ENCODE measurements around the gene TIMP1.
A peak's percentile ranks its signal among the peaks of the same experiment; 100 is the strongest.

The TIMP1 gene

DNA sequence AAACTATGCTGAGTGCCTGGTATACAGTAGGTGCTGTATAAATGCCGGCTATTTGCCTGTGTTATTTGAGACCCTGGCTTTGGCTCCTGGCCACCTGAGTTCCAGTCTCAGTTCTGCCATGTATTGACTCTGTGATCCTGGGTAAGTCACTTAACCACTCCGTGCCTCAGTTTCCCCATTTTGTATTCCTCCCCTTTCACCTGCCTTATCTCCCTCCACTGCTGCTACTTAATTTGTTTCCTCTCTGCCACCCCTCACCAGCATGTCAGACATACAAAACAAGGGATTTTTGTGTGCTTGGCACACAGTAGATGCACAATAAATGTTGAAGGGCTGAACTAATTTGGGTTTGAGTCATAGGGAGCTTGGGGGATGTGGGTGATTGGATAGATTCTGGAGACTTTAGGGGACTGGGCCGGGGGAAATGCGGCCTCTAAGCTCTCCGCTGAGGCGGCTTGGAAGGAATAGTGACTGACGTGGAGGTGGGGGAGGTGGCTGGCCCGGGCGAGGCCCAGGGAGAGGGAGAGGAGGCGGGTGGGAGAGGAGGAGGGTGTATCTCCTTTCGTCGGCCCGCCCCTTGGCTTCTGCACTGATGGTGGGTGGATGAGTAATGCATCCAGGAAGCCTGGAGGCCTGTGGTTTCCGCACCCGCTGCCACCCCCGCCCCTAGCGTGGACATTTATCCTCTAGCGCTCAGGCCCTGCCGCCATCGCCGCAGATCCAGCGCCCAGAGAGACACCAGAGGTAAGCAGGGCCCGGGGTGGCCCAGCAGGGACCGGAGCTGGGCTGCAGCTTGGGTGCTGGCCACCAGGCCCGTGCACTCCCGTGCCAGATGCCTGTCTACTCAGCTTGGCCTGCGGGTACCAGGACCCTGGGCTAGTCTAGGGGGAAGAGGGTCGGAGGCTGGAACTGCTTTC, at the start of gene TIMP1:
TIMP1 (plus strand) TSS at position 706 of the 917 bp plus-strand sequence. CDS start 980 bp downstream, outside the sequence.
- peak; percentile 86 for DNase-seq

- no peak for DNase-seq
Measured at GRCh38 chrX:47539860-47540259, 42.4 kb upstream of the TIMP1 start.

GRCh38 chrX:47540754-47541538, 41.3 kb upstream of the TIMP1 start:
- no peak for DNase-seq

- no peak for DNase-seq
Measured at GRCh38 chrX:47543496-47543895, 38.7 kb upstream of the TIMP1 start.

- peak; percentile 90 for DNase-seq
Measured at GRCh38 chrX:47556045-47556623, 26.1 kb upstream of the TIMP1 start.

DNA sequence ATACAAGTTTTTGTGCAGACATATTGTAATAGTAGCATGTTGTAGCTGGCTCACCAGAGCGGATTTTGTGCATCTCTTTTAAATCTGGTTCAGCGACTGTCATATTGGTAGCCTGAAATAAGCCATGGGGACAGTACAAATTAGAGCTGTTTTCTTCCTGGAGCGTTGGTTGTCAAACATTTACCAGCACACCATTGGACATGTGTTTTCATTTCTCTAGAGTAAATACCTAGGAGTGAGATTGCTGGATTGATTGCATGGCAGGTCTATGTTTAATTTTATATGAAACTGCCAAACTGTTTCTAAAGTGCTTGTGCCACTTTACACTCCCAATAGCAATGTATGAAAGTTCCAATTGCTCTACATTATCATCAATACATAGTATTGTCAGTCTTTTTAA, 23.8 kb upstream of the TIMP1 start:
- DNase-seq = no peak

DNA sequence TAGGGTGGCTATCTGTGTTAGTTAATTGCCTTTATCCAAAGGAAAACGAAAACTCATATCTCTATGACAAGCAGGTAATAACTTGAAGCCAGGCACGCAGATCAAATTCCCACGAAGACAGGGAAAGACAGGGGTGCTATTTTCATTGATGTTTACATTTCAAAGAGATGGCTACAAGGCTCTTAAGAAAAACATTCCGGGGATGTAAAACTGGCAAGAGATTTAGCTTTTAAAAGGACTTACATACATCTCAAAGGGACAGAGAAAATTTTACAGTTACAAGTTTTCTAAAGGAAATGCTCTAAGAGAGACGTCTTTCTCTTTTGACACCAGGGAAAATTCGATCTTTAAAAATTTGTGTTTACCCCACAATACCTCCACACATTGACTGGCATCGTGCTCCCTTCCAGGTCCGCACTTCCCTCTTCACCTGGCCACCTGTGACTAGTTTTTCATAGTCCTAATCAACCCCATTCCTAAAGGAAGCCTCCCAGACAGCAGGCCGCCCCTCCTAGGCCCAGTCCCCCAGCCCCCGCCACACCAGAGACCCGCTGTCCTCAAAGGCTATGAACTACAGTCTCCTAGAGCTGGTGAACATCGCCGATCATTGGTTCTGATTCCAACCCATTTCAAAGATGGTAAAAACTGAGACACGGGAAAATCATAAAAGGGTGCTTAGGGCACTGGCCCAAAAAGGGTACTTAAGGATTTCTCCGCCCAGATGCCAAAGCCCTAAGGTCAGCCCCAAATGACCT, 21.9 kb upstream of the TIMP1 start:
- no peak for DNase-seq

DNA sequence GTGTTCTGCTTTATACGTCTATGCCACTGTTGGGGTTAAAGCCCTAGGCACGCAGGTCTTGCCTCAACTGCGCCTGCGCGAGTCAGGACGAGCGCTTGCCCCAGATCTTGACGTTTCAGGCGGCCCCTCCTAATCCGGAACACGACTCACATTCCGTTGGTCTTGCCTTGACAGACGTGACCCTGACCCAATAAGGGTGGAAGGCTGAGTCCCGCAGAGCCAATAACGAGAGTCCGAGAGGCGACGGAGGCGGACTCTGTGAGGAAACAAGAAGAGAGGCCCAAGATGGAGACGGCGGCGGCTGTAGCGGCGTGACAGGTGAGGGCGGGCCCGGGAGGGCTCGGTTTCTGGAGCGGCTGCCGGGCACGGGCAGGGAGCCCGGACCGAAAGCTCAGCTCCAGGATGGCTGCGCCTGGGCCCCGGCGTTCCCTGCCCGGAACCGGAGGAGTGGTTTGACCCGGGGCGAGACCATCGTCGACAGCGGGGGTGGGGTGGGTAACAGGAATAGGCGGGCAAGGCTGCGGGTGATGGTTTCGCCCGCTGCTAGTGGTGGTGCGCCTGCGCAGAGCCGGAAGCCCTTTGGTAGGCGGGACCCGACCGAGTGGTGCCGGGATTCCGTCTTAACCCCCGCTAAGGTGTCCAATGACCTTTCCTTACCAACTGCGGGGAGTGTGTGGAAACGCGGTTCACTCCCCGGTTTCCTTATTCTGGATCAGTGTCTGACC, 21.1 kb upstream of the TIMP1 start, which contains the start of gene ARAF:
ARAF (plus strand) TSS at position 272 of the 725 bp plus-strand sequence. CDS start 1,763 bp downstream, outside the sequence.
- peak; percentile 99 for DNase-seq

DNA sequence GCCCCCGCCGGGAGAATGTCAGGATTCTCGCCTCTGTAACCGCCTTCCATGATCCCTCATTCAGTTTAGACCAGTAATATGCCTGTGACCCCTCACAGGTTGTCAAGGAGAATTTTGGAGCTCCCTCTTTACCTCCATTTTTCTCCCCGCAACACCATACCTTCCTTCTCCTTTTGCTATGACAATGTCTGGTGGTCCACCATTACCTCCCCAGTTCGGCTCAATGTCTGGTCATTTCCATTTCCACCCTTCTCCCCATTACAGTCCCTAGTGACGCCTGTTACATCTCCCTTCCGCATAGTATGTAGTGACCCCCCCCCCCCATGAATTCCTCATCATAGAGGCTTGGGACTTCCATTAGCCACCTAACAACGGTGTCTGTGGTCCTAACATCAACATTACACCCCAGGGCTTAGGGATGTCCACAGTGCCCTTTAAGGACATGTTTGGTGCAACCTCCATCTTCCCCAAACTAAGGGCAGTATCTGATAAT, 20.5 kb upstream of the TIMP1 start:
- no peak for DNase-seq

- peak; percentile 26 for DNase-seq
Measured at GRCh38 chrX:47562615-47563243, 19.5 kb upstream of the TIMP1 start.

DNA sequence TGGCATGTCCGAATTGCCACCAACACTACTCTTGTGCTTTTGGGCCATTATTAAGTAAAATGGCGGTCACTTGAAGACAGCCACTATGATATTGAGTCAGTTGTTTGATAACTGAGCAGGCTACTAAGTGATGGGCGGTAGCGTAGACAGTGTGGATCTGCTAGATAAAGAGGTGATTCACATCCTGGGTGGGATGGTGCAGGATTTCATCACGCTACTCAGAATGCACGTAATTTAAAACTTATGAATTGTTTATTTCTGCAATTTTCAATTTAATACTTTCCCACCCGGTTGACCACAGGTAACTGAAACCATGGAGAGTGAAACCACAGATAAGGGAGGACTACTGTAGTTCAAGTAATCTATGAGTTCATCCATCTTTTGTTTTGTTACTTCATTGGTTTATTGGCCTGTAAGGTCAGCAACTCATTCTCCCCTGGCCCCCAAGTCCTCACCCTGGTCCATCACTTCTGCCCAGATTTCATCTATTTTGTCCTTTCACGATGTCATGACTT, 18.4 kb upstream of the TIMP1 start:
- peak; percentile 11 for DNase-seq

DNA sequence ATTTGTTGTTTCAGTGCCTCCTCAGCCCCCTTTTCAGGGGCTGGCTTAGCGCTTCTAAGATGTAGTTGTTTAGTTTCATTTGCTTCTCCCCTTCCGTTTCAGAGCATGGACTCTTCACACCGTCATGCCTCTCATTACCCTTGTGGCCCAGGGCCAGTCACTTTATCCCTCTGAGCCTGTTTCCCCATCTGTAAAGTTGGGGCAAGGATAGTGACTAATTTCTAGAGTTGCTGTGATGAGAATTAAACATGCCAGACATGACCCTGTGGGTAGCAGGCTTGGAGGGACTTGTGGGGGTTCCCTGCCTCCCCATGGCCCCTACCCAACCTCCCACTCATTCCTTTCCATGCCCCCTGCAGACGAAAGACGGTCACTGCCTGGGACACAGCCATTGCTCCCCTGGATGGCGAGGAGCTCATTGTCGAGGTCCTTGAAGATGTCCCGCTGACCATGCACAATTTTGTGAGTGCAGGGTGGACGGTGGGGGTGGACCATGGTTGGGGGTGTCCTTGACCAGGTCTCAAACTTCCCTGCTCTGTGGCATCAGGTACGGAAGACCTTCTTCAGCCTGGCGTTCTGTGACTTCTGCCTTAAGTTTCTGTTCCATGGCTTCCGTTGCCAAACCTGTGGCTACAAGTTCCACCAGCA, 17.7 kb upstream of the TIMP1 start:
- no peak for DNase-seq

DNA sequence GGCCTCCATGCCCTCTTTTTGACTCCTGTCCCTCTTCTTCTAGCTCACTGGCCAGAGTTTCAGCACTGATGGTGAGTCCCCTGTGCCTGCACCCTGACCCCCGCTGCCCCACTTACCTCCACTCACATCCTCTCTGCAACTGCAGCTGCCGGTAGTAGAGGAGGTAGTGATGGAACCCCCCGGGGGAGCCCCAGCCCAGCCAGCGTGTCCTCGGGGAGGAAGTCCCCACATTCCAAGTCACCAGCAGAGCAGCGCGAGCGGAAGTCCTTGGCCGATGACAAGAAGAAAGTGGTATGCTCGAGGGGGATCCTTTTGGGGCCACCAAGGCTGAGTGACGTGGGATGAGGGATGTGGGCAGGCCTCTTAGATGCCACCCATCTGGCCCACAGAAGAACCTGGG, 15.4 kb upstream of the TIMP1 start:
- DNase-seq = no peak

DNA sequence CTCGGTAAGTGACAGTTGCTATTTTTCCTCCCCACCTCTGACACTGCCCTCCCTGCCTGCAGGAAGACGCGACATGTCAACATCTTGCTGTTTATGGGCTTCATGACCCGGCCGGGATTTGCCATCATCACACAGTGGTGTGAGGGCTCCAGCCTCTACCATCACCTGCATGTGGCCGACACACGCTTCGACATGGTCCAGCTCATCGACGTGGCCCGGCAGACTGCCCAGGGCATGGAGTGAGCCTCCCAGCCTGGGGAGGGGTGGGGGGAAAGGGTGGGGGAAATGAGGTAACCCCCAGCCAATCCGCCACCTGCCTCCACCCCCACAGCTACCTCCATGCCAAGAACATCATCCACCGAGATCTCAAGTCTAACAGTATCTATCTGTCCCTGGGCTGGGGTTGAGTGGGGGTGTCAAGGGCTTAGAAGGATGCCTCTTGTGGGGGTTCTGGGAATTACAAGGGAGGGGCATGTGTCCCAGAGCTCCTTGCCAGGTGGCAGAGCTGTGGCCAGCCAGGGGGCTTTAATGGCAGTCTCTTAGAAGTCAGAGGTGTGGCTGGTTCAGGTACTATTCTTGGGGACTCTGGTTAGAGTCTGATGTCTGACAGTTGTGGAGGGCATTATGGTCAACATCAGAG, 13.5 kb upstream of the TIMP1 start:
- DNase-seq = peak; percentile 6

DNA sequence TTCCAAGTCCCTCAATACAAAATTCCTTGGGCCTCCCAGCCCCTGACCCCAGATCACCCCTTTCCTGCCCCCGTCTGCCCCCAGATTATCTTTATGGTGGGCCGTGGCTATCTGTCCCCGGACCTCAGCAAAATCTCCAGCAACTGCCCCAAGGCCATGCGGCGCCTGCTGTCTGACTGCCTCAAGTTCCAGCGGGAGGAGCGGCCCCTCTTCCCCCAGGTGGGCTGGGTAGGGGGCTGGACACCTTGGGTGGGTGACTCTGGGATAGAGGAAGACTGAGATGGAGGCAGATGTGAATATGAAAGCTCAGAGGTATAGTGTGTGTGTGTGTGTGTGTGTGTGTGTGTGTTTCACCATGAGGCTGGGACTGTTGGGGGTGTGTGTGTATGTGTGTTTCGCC, 11.4 kb upstream of the TIMP1 start:
- no peak for DNase-seq

DNA sequence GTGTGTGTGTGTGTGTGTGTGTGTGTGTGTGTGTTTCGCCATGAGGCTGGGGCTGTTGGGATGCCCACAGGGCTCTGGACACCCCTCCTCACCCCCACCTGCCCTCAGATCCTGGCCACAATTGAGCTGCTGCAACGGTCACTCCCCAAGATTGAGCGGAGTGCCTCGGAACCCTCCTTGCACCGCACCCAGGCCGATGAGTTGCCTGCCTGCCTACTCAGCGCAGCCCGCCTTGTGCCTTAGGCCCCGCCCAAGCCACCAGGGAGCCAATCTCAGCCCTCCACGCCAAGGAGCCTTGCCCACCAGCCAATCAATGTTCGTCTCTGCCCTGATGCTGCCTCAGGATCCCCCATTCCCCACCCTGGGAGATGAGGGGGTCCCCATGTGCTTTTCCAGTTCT, 11.0 kb upstream of the TIMP1 start:
- DNase-seq = no peak

DNA sequence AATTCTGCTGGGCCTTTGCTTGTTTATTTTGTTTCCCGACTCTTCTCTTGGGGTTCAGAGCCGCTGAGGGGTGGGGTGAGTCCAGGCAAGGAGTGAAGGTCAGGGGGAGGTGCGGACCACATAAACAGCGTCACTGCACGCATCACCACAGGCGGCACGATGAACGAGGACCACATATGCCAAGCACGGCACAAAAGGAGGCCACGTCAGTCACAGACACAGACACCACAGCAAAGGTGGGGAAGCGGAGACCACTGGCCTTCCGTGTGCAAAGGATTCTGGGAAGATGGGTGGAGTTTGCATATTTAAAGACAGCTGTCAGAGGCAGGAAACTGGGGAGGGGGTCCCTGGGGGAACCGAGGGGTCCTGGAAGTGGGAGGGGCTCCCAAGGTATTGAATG, 10.3 kb upstream of the TIMP1 start:
- no peak for DNase-seq

DNA sequence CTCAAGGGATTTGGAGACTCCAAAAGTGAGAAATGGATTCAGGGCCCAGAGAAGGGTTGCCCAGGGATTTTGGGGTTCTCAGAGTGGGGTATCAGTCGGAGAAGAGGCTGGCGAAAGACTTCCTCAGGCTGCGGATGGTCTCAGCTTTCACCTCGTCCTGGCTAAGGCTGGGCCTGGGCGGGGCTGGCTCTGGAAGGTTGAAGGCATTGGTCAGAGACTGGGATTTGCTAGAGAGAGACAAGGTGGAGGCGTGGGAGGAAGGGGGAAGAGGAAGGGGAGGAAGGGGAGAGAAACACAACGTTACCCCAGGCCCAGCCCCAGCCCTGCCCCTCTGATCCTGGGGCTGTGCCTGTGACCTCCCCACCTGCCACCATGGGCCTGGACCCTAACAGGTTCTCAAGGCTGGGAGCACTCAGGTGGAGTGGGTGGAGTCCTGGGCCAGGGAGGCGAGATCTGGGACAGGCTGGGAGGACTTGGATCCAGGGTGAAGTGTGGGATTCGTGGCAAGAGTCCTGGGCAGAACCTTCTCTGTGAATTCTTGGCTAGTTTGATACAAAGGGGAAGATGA, 9.4 kb upstream of the TIMP1 start:
- no peak for DNase-seq

- DNase-seq = no peak
Measured at GRCh38 chrX:47573341-47574075, 8.7 kb upstream of the TIMP1 start.

All from CD4-positive, alpha-beta T cell treated with Interleukin-4 for 4 hours (primary cell).